Measurements from ENCODE around the gene TLCD3B. TPM values are rescaled to one million over a fixed set of nuclear protein-coding genes. Genes with fewer than 3 reads are reported as not detected.

The TLCD3B gene
- total and polyA plus RNA-seq, 9 of the 15 experiments (the other 6 are each of a cell fraction or from before 2014, with no cell fraction given): 0.10 to 0.52 (median 0.23) TPM; not detected in 4

- TF ChIP-seq KDM4B (IDR thresholded peaks at IDR 0.05; ENCODE audit: borderline replicate concordance in 2 of 2, low read depth in 1 of 2) (no peak), ZNF778 (CRISPR knock-in tag; IDR thresholded peaks at IDR 0.05) (no peak), SREBF1 (IDR thresholded peaks at IDR 0.05; ENCODE audit: borderline replicate concordance, low read depth, low read length) (no peak), KLF13 (tag; IDR thresholded peaks at IDR 0.05; ENCODE audit: borderline replicate concordance, low read depth) (peak; percentile 53; the same call in 1 of the 2 replicates), SIN3A (IDR thresholded peaks at IDR 0.05; ENCODE audit: borderline replicate concordance in 2 of 2, control insufficient read depth in 1 of 2, low read depth in 2 of 2, low read length in 2 of 2) (peak; percentile 80 to 94; a peak in 1 of 4 replicates), KDM2B (CRISPR knock-in tag; IDR thresholded peaks at IDR 0.05) (0 out of 2 replicates have a peak, but pooled peaks have one; percentile 25), MTF1 (CRISPR knock-in tag; IDR thresholded peaks at IDR 0.05; ENCODE audit: borderline replicate concordance) (no peak), ZNF518B (CRISPR knock-in tag; IDR thresholded peaks at IDR 0.05) (no peak), ZBTB43 (CRISPR knock-in tag; IDR thresholded peaks at IDR 0.05) (0 out of 2 replicates have a peak, but pooled peaks have one; percentile 23), SAP30 (IDR thresholded peaks at IDR 0.05; ENCODE audit: borderline replicate concordance, insufficient read depth, low read depth, low read length, poor library complexity, severe bottlenecking) (peak; percentile 87), SMARCE1 (IDR thresholded peaks at IDR 0.05) (no peak; the same call in 1 of the 2 replicates), MTA3 (IDR thresholded peaks at IDR 0.05; ENCODE audit: borderline replicate concordance) (peak; percentile 100), MIER1 (IDR thresholded peaks at IDR 0.05; ENCODE audit: low read depth) (no peak; the same call in 1 of the 2 replicates), SMARCA5 (IDR thresholded peaks at IDR 0.05) (no peak), FOXJ2 (tag; IDR thresholded peaks at IDR 0.05) (peak; percentile 93), ZNF140 (CRISPR knock-in tag; IDR thresholded peaks at IDR 0.05) (no peak), MAZ (CRISPR knock-in tag; conservative IDR thresholded peaks at IDR 0.05 in 1 of 2, IDR thresholded peaks at IDR 0.05 in 1 of 2) (peak; percentile 66 to 83), BRCA1 (IDR thresholded peaks at IDR 0.05) (no peak), BRCA1 (CRISPR knock-in tag; IDR thresholded peaks at IDR 0.05) (no peak), FOXK2 (conservative IDR thresholded peaks at IDR 0.05 in 1 of 2, IDR thresholded peaks at IDR 0.05 in 1 of 2; ENCODE audit: low read depth in 2 of 2) (peak in 1 of 2 experiments; percentile 15; a peak in 2 of 4 replicates)
Observed at GRCh38 chr16:30052671-30053372, 21.8 kb upstream of the TLCD3B start (continued).

Measured in K562 (cell line).